K562 (cell line): ENCODE results near the gene ZNF862. TPM values are rescaled to one million over a fixed set of nuclear protein-coding genes. Genes with fewer than 3 reads are reported as not detected.

Experiments used
- BHLHE40 ChIP-seq: IDR thresholded peaks from 2 replicates; pipeline ENCODE4 v1.6.1; 2011; ENCODE audit warnings: low read length, improper control_type of control experiment
- EGR1 ChIP-seq: fragments of 450-650 bp; conservative IDR thresholded peaks from 2 replicates; pipeline ENCODE4 v1.6.1; 2017; ENCODE audit warnings: mild to moderate bottlenecking
- EP400 ChIP-seq: fragments of 450-650 bp; IDR thresholded peaks from 2 replicates; pipeline ENCODE4 v1.6.1; 2017; ENCODE audit warnings: antibody characterized with exemption, mild to moderate bottlenecking, moderate library complexity
- ETV5 ChIP-seq: sonication (generic); formaldehyde crosslinking; IDR thresholded peaks from 2 replicates; pipeline ENCODE4 v1.4.0; 2020; ENCODE audit warnings: low read depth, mild to moderate bottlenecking, missing genetic modification reagents
- HDAC3 ChIP-seq: fragments of 450-650 bp; IDR thresholded peaks from 2 replicates; pipeline ENCODE4 v1.6.1; 2018; ENCODE audit warnings: borderline replicate concordance, mild to moderate bottlenecking, moderate library complexity; ENCODE audit not compliant: partially characterized antibody
- PHB2 ChIP-seq: fragments of 450-650 bp; IDR thresholded peaks from 2 replicates; pipeline ENCODE4 v1.6.1; 2017; ENCODE audit warnings: low read depth
- STAT6 ChIP-seq: sonication (generic); formaldehyde crosslinking; IDR thresholded peaks from 2 replicates; pipeline ENCODE4 v1.8.1; 2023; ENCODE audit warnings: mild to moderate bottlenecking, missing genetic modification reagents
- XRCC3 ChIP-seq: fragments of 450-650 bp; IDR thresholded peaks from 2 replicates; pipeline ENCODE4 v1.6.1; 2017; ENCODE audit warnings: mild to moderate bottlenecking, moderate library complexity
- ZBTB33 ChIP-seq: sonication (generic); formaldehyde crosslinking; IDR thresholded peaks from 2 replicates; pipeline ENCODE4 v1.8.1; 2023; ENCODE audit warnings: mild to moderate bottlenecking, missing genetic modification reagents
- ZNF3 ChIP-seq: fragments of 250-450 bp; sonication (Bioruptor Pico); IDR thresholded peaks from 2 replicates; pipeline ENCODE4 v1.5.0; 2021; ENCODE audit warnings: mild to moderate bottlenecking, moderate library complexity
- ZNF512 ChIP-seq: IDR thresholded peaks from 2 replicates; pipeline ENCODE4 v1.6.1; 2016; ENCODE audit warnings: missing genetic modification characterization, missing compliant biosample characterization
- ZNF778 ChIP-seq: fragments of 450-650 bp; formaldehyde crosslinking; IDR thresholded peaks from 2 replicates; pipeline ENCODE4 v1.4.0; 2020; ENCODE audit warnings: mild to moderate bottlenecking, moderate library complexity
- ZSCAN29 ChIP-seq: fragments of 450-650 bp; IDR thresholded peaks from 2 replicates; pipeline ENCODE4 v1.6.1; 2017
- polyA plus RNA-seq, 8 experiments: library from polyadenylated mRNA; depleted of rRNA in 4 of 8; stranded (reverse) in 5 of 8; unstranded in 3 of 8; fragments of >200 nt; fragmentation: Nextera tagmentation in 2 of 8; fragmentation: Illumina TruSeq in 1 of 8; extraction: Ambion mirVana in 2 of 8; extraction: Trizol in 1 of 8; gene quantifications; 2 replicates each; pipeline versions ENCODE4 v1.2.1 to v1.2.3, GENCODE V29; 2011 to 2014; ENCODE audit warnings: inconsistent platforms in 1 of 8, missing spikeins in 1 of 8
- total RNA-seq, 7 experiments: library from RNA; depleted of rRNA in 6 of 7; stranded (reverse); fragments of >200 nt in 6 of 7; fragmentation: Illumina TruSeq in 2 of 7; extraction: Trizol in 2 of 7; gene quantifications; 2 replicates each; pipeline versions ENCODE4 v1.2.1 to v1.2.3, GENCODE V29; 2011 to 2021; ENCODE audit warnings: low replicate concordance in 1 of 7
- TF ChIP-seq, protein P1 (sequence below): fragments of 200-400 bp; formaldehyde crosslinking; IDR thresholded peaks from 2 replicates; pipeline ENCODE4 v1.6.1; 2017; ENCODE audit warnings: mild to moderate bottlenecking, low read depth, low read length, moderate library complexity
- TF ChIP-seq, protein P2 (sequence below): sonication (generic); formaldehyde crosslinking; IDR thresholded peaks from 2 replicates; pipeline ENCODE4 v1.8.0; 2022; ENCODE audit warnings: mild to moderate bottlenecking, missing genetic modification reagents

Gene ZNF862
- total and polyA plus RNA-seq, 9 of the 15 experiments (the other 6 are each of a cell fraction or from before 2014, with no cell fraction given), result 1.1 to 3.9 (median 2.6) TPM

DNA sequence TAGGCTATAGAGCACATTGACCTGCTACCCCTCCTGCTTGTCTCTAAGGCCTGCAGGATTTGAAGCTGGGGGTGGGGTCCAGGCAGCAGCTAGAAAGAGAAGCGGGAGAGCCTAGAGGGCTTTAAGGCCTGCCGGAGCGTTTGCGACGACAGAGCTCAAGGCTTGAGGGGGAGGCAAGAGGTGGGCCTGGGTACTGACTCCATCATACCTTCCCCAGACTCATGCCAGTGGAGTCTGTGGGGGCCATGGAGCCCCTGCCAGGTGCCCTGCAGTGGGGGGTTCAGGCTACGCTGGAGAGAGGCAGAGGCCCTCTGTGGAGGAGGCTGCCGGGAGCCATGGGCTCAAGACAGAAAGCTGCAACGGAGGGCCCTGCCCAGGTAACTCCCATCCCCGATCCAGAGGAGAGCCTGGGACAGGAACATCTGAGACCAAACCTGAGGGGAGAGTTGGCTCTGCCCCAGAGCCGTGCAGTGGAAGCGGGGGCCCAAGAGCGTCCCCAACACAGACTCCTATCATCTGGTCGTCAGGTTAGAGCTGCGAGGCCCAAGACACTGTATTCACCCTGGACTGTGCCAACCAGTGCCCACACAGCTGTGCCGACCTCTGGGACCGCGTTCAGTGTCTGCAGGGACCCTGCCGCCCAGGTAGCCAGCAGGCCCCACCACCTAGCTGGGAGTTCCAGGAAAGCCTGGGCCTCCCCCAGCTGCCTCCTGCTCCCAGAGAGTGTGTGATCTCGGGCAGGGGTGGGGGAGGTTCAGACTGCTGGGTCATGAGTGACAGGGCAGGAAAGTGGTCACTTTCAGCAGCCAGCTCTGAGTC, 13.2 kb upstream of the ZNF862 start (continued):
- no peak for TF ChIP-seq ZBTB33
- no peak for TF ChIP-seq PHB2
- no peak for TF ChIP-seq ZSCAN29
- no peak for TF ChIP-seq ETV5 (CRISPR knock-in tag)
- no peak for TF ChIP-seq ZNF778
- no peak for TF ChIP-seq HDAC3
- TF ChIP-seq, protein P1, sequence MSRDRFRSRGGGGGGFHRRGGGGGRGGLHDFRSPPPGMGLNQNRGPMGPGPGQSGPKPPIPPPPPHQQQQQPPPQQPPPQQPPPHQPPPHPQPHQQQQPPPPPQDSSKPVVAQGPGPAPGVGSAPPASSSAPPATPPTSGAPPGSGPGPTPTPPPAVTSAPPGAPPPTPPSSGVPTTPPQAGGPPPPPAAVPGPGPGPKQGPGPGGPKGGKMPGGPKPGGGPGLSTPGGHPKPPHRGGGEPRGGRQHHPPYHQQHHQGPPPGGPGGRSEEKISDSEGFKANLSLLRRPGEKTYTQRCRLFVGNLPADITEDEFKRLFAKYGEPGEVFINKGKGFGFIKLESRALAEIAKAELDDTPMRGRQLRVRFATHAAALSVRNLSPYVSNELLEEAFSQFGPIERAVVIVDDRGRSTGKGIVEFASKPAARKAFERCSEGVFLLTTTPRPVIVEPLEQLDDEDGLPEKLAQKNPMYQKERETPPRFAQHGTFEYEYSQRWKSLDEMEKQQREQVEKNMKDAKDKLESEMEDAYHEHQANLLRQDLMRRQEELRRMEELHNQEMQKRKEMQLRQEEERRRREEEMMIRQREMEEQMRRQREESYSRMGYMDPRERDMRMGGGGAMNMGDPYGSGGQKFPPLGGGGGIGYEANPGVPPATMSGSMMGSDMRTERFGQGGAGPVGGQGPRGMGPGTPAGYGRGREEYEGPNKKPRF, result no peak
- no peak for TF ChIP-seq EP400
- no peak for TF ChIP-seq EGR1
- 0 out of 2 replicates have a peak, but pooled peaks have one; percentile 69 for TF ChIP-seq STAT6 (CRISPR knock-in tag)
- TF ChIP-seq ZNF512 (tag), result no peak
- TF ChIP-seq, protein P2, sequence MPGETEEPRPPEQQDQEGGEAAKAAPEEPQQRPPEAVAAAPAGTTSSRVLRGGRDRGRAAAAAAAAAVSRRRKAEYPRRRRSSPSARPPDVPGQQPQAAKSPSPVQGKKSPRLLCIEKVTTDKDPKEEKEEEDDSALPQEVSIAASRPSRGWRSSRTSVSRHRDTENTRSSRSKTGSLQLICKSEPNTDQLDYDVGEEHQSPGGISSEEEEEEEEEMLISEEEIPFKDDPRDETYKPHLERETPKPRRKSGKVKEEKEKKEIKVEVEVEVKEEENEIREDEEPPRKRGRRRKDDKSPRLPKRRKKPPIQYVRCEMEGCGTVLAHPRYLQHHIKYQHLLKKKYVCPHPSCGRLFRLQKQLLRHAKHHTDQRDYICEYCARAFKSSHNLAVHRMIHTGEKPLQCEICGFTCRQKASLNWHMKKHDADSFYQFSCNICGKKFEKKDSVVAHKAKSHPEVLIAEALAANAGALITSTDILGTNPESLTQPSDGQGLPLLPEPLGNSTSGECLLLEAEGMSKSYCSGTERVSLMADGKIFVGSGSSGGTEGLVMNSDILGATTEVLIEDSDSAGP (CRISPR knock-in tag), result 0 out of 2 replicates have a peak, but pooled peaks have one; percentile 54
- TF ChIP-seq BHLHE40, result no peak
- TF ChIP-seq XRCC3, result no peak
- no peak for TF ChIP-seq ZNF3 (CRISPR knock-in tag)
